Liver (tissue), 9 donors: ENCODE results near the gene EGF. TPM values are rescaled to one million over a fixed set of nuclear protein-coding genes. Genes with fewer than 3 reads are reported as not detected.

ENCODE experiments used
- DNase-seq: peaks from one replicate; pipeline ENCODE4 v3.0.0-alpha.2; 2017; ENCODE audit warnings: low spot score
- H3K27ac ChIP-seq, 2 donors: one replicate each; pipeline ENCODE4 v1.7.0; 2013; ENCODE audit warnings: inconsistent platforms in 2 of 2, low read length in 2 of 2, control low read depth in 1 of 2, low read depth in 1 of 2, mild to moderate bottlenecking in 1 of 2
- H3K27me3 ChIP-seq, 4 donors: one replicate each; pipeline versions ENCODE4 v1.6.1 to v1.7.0; 2013; ENCODE audit warnings: low read length in 3 of 4, inconsistent platforms in 1 of 4, mild to moderate bottlenecking in 1 of 4, moderate library complexity in 1 of 4; ENCODE audit not compliant: control insufficient read depth in 4 of 4, insufficient read depth in 4 of 4
- H3K36me3 ChIP-seq, 4 donors: one replicate each; pipeline versions ENCODE4 v1.6.1 to v1.7.0; 2013; ENCODE audit warnings: low read length in 3 of 4, mild to moderate bottlenecking in 3 of 4, low read depth in 1 of 4, moderate library complexity in 1 of 4; ENCODE audit not compliant: control insufficient read depth in 4 of 4, insufficient read depth in 3 of 4
- H3K4me1 ChIP-seq, 4 donors: one replicate each; pipeline versions ENCODE4 v1.6.1 to v1.7.0; 2013; ENCODE audit warnings: low read length in 3 of 4, mild to moderate bottlenecking in 3 of 4, moderate library complexity in 1 of 4; ENCODE audit not compliant: control insufficient read depth in 4 of 4, insufficient read depth in 4 of 4
- H3K4me3 ChIP-seq, 3 donors: one replicate each; pipeline versions ENCODE4 v1.6.1 to v1.7.0; 2013; ENCODE audit warnings: low read length in 3 of 3, control low read depth in 1 of 3, low read depth in 1 of 3, mild to moderate bottlenecking in 1 of 3
- H3K9ac ChIP-seq, 2 donors: one replicate each; pipeline ENCODE4 v1.7.0; 2013; ENCODE audit warnings: low read length in 2 of 2, mild to moderate bottlenecking in 2 of 2, moderate library complexity in 2 of 2, control low read depth in 1 of 2, low read depth in 1 of 2
- H3K9me3 ChIP-seq, 4 donors: one replicate each; pipeline versions ENCODE4 v1.6.1 to v1.7.0; 2013; ENCODE audit warnings: low read length in 3 of 4; ENCODE audit not compliant: control insufficient read depth in 4 of 4
- EGR1 ChIP-seq, 2 donors: IDR thresholded peaks; 2 replicates each; pipeline ENCODE4 v1.6.1; 2016 to 2018; ENCODE audit warnings: antibody characterized with exemption in 2 of 2, low read depth in 2 of 2
- FOXA1 ChIP-seq: IDR thresholded peaks from 2 replicates; pipeline ENCODE4 v1.6.1; 2016; ENCODE audit warnings: antibody characterized with exemption
- FOXA2 ChIP-seq: IDR thresholded peaks from 2 replicates; pipeline ENCODE4 v1.6.1; 2016; ENCODE audit warnings: antibody characterized with exemption
- GABPA ChIP-seq, 2 donors: IDR thresholded peaks in 1 of 2; conservative IDR thresholded peaks in 1 of 2; 2 replicates each; pipeline ENCODE4 v1.6.1; 2016; ENCODE audit warnings: antibody characterized with exemption in 2 of 2, mild to moderate bottlenecking in 1 of 2, moderate library complexity in 1 of 2
- HNF4A ChIP-seq, 2 donors: conservative IDR thresholded peaks; 2 replicates each; pipeline ENCODE4 v1.6.1; 2016; ENCODE audit warnings: antibody characterized with exemption in 2 of 2, mild to moderate bottlenecking in 2 of 2
- JUND ChIP-seq, 2 donors: IDR thresholded peaks; 2 replicates each; pipeline ENCODE4 v1.6.1; 2016; ENCODE audit warnings: antibody characterized with exemption in 2 of 2
- NR2F2 ChIP-seq: IDR thresholded peaks from 2 replicates; pipeline ENCODE4 v1.6.1; 2016; ENCODE audit warnings: antibody characterized with exemption
- RAD21 ChIP-seq, 2 donors: IDR thresholded peaks; 2 replicates each; pipeline ENCODE4 v1.6.1; 2016; ENCODE audit warnings: antibody characterized with exemption in 2 of 2, mild to moderate bottlenecking in 2 of 2
- SP1 ChIP-seq: IDR thresholded peaks from 2 replicates; pipeline ENCODE4 v1.6.1; 2018; ENCODE audit warnings: antibody characterized with exemption, mild to moderate bottlenecking
- YY1 ChIP-seq: IDR thresholded peaks from 2 replicates; pipeline ENCODE4 v1.6.1; 2016; ENCODE audit warnings: antibody characterized with exemption, mild to moderate bottlenecking
- WGBS: extraction: QIAGEN DNeasy Blood & Tissue Kit; methylation state at CpG from one replicate; pipeline ENCODE4 v1.1.7; 2013; 5-methylcytosine and 5-hydroxymethylcytosine counted together
- polyA plus RNA-seq, 2 donors: library from polyadenylated mRNA; stranded (reverse) in 1 of 2; unstranded in 1 of 2; fragments of 200-250 nt in 1 of 2; fragments of >200 nt in 1 of 2; fragmentation: Nextera tagmentation in 1 of 2; extraction: Ambion mirVana in 1 of 2; gene quantifications; one replicate each; pipeline versions ENCODE4 v1.2.1 to v1.2.3, GENCODE V29; 2013 to 2015
- total RNA-seq, 2 donors: library from RNA; depleted of rRNA; stranded (reverse); fragments of >200 nt; gene quantifications; one replicate each; pipeline ENCODE4 v1.2.3, GENCODE V29; 2014
- TF ChIP-seq, protein P1 (sequence below): IDR thresholded peaks from 2 replicates; pipeline ENCODE4 v1.6.1; 2016; ENCODE audit warnings: antibody characterized with exemption
- TF ChIP-seq, protein P2 (sequence below): IDR thresholded peaks from 2 replicates; pipeline ENCODE4 v1.6.1; 2016; ENCODE audit warnings: antibody characterized with exemption, mild to moderate bottlenecking
- donor health status: healthy.
- donor health status: healthy.
- donor health status: healthy.
- donor health status: healthy.
- donor health status: healthy.

Gene EGF
- total and polyA plus RNA-seq, 4 donors: 0.65 TPM; not detected in 3

DNA sequence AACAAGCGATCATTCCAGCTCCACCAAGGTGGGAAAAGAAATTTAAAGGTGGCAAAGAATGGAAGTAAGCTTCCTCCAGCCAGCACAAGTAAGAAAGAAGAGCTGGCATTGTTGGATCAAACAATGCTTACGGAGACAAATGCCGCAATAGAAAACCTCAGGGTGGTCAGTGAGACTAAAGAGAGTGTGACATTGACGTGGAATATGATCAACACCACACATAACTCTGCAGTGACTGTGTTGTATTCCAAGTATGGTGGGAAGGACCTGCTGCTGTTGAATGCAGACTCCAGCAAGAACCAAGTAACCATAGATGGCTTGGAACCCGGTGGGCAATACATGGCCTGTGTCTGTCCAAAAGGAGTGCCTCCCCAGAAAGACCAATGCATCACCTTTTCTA is 42.6 kb upstream of the EGF start:
- H3K36me3 ChIP-seq: peaks cover 0 to 2% (median 0%) of the 10 kb centered on the region in 4 donors
- H3K9ac ChIP-seq: no peak overlapping the region
- H3K27ac ChIP-seq: no peak overlapping the region
- TF ChIP-seq FOXA2 (no peak), SP1 (no peak), NR2F2 (no peak), JUND (IDR thresholded peaks at IDR 0.05) (no peak), YY1 (no peak), HNF4A (conservative IDR thresholded peaks at IDR 0.05) (no peak)
- TF ChIP-seq, protein P1, sequence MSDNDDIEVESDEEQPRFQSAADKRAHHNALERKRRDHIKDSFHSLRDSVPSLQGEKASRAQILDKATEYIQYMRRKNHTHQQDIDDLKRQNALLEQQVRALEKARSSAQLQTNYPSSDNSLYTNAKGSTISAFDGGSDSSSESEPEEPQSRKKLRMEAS: no peak
- WGBS: 96% methylated on average over 5 of the region's 5 CpGs
- H3K27me3 ChIP-seq: no peaks in the 10 kb centered on the region
- no peaks in the 10 kb centered on the region for H3K9me3 ChIP-seq
- H3K4me1 ChIP-seq: no peaks in the 10 kb centered on the region
- no peak overlapping the region for H3K4me3 ChIP-seq
- DNase-seq: no peak

GRCh38 chr4:109872065-109872464 is 40.6 kb upstream of the EGF start:
- TF ChIP-seq GABPA (IDR thresholded peaks at IDR 0.05 in 1 of 2, conservative IDR thresholded peaks at IDR 0.05 in 1 of 2) (no peak), EGR1 (IDR thresholded peaks at IDR 0.05; ENCODE audit: low read depth in 2 of 2) (no peak)
- Histone ChIP-seq H3K9me3 (no peaks in the 10 kb centered on the region), H3K27ac (no peak overlapping the region), H3K9ac (no peak overlapping the region), H3K27me3 (no peaks in the 10 kb centered on the region), H3K4me1 (no peaks in the 10 kb centered on the region), H3K4me3 (no peak overlapping the region), H3K36me3 (peaks cover 0 to 2% (median 0%) of the 10 kb centered on the region in 4 donors)
- DNase-seq: no peak
- WGBS: 96% methylated on average over 2 of the region's 2 CpGs

- Histone ChIP-seq H3K4me3 (no peak overlapping the region), H3K27ac (no peak overlapping the region), H3K4me1 (no peaks in the 10 kb centered on the region), H3K36me3 (no peaks in the 10 kb centered on the region), H3K9me3 (no peaks in the 10 kb centered on the region), H3K27me3 (no peaks in the 10 kb centered on the region), H3K9ac (no peak overlapping the region)
- WGBS: 96% methylated on average over 6 of the region's 6 CpGs
- TF ChIP-seq NR2F2: no peak
- no peak for TF ChIP-seq YY1
- TF ChIP-seq, protein P2, sequence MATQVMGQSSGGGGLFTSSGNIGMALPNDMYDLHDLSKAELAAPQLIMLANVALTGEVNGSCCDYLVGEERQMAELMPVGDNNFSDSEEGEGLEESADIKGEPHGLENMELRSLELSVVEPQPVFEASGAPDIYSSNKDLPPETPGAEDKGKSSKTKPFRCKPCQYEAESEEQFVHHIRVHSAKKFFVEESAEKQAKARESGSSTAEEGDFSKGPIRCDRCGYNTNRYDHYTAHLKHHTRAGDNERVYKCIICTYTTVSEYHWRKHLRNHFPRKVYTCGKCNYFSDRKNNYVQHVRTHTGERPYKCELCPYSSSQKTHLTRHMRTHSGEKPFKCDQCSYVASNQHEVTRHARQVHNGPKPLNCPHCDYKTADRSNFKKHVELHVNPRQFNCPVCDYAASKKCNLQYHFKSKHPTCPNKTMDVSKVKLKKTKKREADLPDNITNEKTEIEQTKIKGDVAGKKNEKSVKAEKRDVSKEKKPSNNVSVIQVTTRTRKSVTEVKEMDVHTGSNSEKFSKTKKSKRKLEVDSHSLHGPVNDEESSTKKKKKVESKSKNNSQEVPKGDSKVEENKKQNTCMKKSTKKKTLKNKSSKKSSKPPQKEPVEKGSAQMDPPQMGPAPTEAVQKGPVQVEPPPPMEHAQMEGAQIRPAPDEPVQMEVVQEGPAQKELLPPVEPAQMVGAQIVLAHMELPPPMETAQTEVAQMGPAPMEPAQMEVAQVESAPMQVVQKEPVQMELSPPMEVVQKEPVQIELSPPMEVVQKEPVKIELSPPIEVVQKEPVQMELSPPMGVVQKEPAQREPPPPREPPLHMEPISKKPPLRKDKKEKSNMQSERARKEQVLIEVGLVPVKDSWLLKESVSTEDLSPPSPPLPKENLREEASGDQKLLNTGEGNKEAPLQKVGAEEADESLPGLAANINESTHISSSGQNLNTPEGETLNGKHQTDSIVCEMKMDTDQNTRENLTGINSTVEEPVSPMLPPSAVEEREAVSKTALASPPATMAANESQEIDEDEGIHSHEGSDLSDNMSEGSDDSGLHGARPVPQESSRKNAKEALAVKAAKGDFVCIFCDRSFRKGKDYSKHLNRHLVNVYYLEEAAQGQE: no peak
- TF ChIP-seq HNF4A (conservative IDR thresholded peaks at IDR 0.05): no peak
- TF ChIP-seq SP1: no peak
- TF ChIP-seq RAD21 (IDR thresholded peaks at IDR 0.05): no peak
- no peak for TF ChIP-seq GABPA (IDR thresholded peaks at IDR 0.05 in 1 of 2, conservative IDR thresholded peaks at IDR 0.05 in 1 of 2)
- no peak for TF ChIP-seq FOXA1
- no peak for DNase-seq
Observed at GRCh38 chr4:109872950-109873656, 39.6 kb upstream of the EGF start.
